Esophagus (tissue), 2 donors: ENCODE measurements around the gene USP12. TPM values are rescaled to one million over a fixed set of nuclear protein-coding genes. Genes with fewer than 3 reads are reported as not detected.
"Not testable (repeated sequence)": the region's sequence is repeated elsewhere in the genome, so short reads cannot be mapped to it uniquely, and the experiment has no call there.

Source experiments
- H3K27ac ChIP-seq, 2 donors: one replicate each; pipeline ENCODE4 v1.5.1; 2013; ENCODE audit warnings: low read depth in 2 of 2, mild to moderate bottlenecking in 2 of 2, inconsistent platforms in 1 of 2, low read length in 1 of 2, moderate library complexity in 1 of 2
- H3K27me3 ChIP-seq, 2 donors: one replicate each; pipeline ENCODE4 v1.6.1; 2013; ENCODE audit warnings: low read length in 2 of 2, control low read depth in 1 of 2, mild to moderate bottlenecking in 1 of 2; ENCODE audit not compliant: insufficient read depth in 2 of 2, control insufficient read depth in 1 of 2
- H3K36me3 ChIP-seq, 2 donors: one replicate each; pipeline ENCODE4 v1.6.1; 2013; ENCODE audit warnings: low read length in 1 of 2; ENCODE audit not compliant: control insufficient read depth in 2 of 2, insufficient read depth in 2 of 2
- H3K4me1 ChIP-seq, 2 donors: one replicate each; pipeline ENCODE4 v1.6.1; 2013; ENCODE audit warnings: low read length in 1 of 2; ENCODE audit not compliant: control insufficient read depth in 2 of 2, insufficient read depth in 2 of 2
- H3K4me3 ChIP-seq, 2 donors: one replicate each; pipeline ENCODE4 v1.5.1; 2013; ENCODE audit warnings: low read length in 2 of 2, mild to moderate bottlenecking in 2 of 2, low read depth in 1 of 2, moderate library complexity in 1 of 2
- H3K9me3 ChIP-seq, 2 donors: one replicate each; pipeline ENCODE4 v1.6.1; 2013; ENCODE audit warnings: mild to moderate bottlenecking in 2 of 2, low read depth in 1 of 2, low read length in 1 of 2, moderate library complexity in 1 of 2; ENCODE audit not compliant: control insufficient read depth in 2 of 2, insufficient read depth in 1 of 2
- WGBS, 2 donors: extraction: QIAGEN DNeasy Blood & Tissue Kit; methylation state at CpG; one replicate each; pipeline ENCODE4 v1.1.7; 2013; 5-methylcytosine and 5-hydroxymethylcytosine counted together
- polyA plus RNA-seq, 2 donors: library from polyadenylated mRNA; stranded (reverse); fragments of 200-250 nt; gene quantifications; one replicate each; pipeline ENCODE4 v1.2.3, GENCODE V29; 2013
- donor health status: healthy with polysubstance abuse.
- donor health status: Bipolar disorder and iron deficiency.

Gene USP12
- polyA plus RNA-seq, 2 donors = 3.5 to 6.0 TPM

DNA sequence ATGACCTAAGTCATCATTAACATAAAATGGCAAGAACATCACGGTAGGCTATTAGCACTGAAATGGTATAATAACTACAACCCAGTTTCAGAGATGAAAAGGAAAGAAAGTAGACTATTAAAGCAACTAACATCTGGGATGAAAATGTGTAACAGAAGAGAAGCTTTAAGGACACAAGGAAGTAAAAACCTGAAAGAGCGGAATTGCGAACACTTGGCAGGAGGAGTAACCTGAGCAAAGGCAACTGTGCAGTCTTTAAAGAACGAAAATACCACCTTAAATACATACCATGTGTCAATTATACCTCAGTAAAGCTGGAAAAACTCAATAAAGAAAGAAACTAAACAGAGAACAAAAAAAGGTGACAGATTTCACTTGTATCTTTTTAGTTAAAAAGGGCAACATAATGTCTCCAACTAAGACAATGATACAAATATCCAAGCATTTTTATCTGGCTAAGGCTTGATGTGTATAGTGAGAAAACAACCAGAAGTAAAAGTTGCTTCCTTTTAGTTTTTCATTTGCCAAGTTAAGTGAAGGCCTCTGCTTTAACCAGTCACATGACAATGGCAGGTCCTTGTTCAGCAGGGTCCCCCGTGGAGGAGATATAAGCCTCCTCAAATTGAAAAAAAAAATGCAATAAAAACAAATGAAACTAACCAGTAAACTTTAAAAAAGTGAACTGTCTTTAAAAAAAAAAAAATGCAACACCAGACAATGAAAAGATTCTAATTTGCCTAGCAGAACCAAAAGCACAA, 11.6 kb downstream of the USP12 start:
- no peak overlapping the region for H3K27ac ChIP-seq
- H3K9me3 ChIP-seq = no peaks in the 10 kb centered on the region
- no peak overlapping the region for H3K4me3 ChIP-seq
- no peaks in the 10 kb centered on the region for H3K27me3 ChIP-seq
- H3K36me3 ChIP-seq = no peaks in the 10 kb centered on the region
- 87 to 88% methylated on average over 5 of the region's 5 CpGs for whole genome bisulfite sequencing, 2 donors
- no peaks in the 10 kb centered on the region for H3K4me1 ChIP-seq

DNA sequence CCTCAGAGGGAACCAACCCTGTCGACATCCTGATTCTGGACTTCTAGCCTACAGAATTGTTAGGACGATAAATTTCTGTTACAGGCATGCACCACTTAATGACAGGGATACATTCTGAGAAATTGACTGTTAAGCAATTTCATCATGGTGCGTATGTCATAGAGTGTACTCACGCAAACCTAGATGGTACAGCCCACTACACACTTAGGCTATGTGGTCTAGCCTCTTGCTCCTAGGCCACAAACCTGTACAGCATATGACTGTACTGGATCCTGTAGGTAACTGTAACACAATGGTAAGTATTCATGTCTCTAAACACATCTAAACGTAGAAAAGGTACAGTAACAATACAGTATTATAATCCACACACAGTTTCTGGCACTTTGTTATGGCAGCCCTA, 13.3 kb downstream of the USP12 start:
- Histone ChIP-seq H3K4me3 (no peak overlapping the region), H3K9me3 (no peaks in the 10 kb centered on the region), H3K36me3 (no peaks in the 10 kb centered on the region), H3K4me1 (no peaks in the 10 kb centered on the region), H3K27me3 (no peaks in the 10 kb centered on the region), H3K27ac (no peak overlapping the region)
- 97 to 98% methylated on average over 5 of the region's 5 CpGs for WGBS, 2 donors

GRCh38 chr13:27151798-27152599, 19.6 kb downstream of the USP12 start:
- H3K4me1 ChIP-seq = no peaks in the 10 kb centered on the region
- H3K4me3 ChIP-seq = no peak overlapping the region
- no peaks in the 10 kb centered on the region for H3K9me3 ChIP-seq
- H3K36me3 ChIP-seq = no peaks in the 10 kb centered on the region
- 53 to 57% methylated on average over 4 of the region's 4 CpGs for WGBS, 2 donors
- H3K27ac ChIP-seq = no peak overlapping the region
- H3K27me3 ChIP-seq = no peaks in the 10 kb centered on the region

DNA sequence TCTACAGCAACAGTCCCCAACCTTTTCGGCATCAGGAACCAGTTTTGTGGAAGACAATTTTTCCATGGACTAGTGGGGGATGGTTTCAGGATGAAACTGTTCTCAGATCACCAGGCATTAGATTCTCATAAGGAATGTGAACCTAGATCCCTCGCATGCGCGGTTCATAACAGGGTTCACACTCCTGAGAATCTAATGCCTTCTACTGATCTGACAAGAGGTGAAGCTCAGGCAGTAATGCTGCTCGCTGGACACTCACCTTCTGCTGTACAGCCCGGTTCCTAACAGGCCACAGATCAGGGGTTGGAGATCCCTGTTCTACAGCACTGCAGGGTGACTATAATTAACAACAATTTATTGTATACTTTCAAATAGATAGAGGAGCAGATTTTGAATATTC, 21.9 kb downstream of the USP12 start:
- no peaks in the 10 kb centered on the region for H3K4me1 ChIP-seq
- no peaks in the 10 kb centered on the region for H3K9me3 ChIP-seq
- H3K36me3 ChIP-seq = no peaks in the 10 kb centered on the region
- H3K27ac ChIP-seq = no peak overlapping the region
- no peak overlapping the region for H3K4me3 ChIP-seq
- H3K27me3 ChIP-seq = no peaks in the 10 kb centered on the region
- 95 to 97% methylated on average over 6 of the region's 6 CpGs for WGBS, 2 donors

DNA sequence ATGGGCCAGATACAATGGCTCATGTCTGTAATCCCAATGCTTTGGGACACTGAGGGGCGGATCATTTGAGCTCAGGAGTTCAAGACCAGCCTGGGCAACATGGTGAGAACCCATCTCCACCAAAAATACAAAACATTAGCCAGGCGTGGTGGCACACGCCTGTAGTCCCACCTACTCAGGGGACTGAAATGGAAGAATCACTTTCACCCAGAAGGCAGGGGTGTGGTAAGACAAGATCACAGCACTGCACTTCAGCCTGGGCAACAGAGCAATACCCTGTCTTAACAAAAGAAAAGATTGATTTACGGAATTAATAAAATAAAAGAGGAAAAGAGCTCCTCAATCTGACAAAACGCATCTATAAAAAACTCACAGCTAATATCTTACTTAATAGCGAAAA, 22.7 kb downstream of the USP12 start:
- 93 to 94% methylated on average over 6 of the region's 6 CpGs for WGBS, 2 donors
- Histone ChIP-seq H3K27me3 (no peaks in the 10 kb centered on the region), H3K27ac (no peak overlapping the region), H3K36me3 (no peaks in the 10 kb centered on the region), H3K9me3 (no peaks in the 10 kb centered on the region), H3K4me1 (no peaks in the 10 kb centered on the region), H3K4me3 (no peak overlapping the region)

DNA sequence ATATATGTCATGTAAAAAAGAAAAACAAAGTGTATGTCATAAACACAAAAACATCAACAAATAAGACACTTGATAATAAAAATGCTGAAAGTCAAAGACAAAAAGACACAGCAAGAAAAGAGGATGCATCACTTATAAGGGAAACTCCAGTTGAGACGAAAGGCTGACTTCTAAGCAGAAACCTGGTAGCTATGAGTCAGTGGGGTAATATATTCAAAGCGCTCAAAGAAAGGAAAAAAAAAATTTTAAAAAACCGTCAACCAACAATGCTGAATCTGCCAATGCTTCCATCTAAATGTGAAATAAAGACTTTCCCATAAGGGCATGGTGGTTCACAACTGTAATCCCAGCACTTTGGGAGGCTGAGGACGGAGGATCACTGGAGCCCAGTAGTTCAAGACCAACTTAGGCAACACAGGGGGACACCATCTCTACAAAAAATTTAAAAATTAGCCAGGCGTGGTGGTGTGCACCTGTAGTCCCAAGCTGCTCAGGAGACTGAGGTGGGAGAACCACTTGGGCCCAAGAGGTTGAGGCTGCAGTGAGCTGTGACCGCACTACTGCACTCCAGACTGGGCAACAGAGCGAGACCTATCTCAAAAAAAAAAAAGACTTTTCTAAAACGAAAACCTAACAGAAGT, 24.0 kb downstream of the USP12 start:
- Histone ChIP-seq H3K4me3 (no peak overlapping the region), H3K27me3 (no peaks in the 10 kb centered on the region), H3K9me3 (no peaks in the 10 kb centered on the region), H3K36me3 (no peaks in the 10 kb centered on the region), H3K27ac (no peak overlapping the region), H3K4me1 (no peaks in the 10 kb centered on the region)
- 83 to 92% methylated on average over 8 of the region's 8 CpGs for WGBS, 2 donors

DNA sequence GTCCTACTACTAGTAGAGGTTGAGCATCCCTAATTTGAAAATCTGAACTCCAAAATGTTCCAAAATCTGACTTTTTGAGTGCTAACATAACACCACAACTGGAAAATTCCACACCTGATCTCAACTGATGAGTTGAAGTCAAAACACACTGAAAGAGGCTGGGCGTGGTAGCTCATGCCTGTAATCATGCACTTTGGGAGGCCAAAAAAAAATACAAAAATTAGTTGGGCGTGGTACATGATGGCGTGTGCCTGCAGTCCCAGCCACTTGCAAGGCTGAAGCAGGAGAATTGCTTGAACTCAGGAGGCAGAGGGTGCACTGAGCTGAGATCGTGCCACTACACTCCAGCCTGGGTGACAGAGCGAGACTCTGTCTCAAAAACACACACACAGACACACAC, 29.9 kb downstream of the USP12 start:
- H3K4me1 ChIP-seq = peaks cover 0 to 3% of the 10 kb centered on the region in 2 donors
- H3K36me3 ChIP-seq = no peaks in the 10 kb centered on the region
- H3K4me3 ChIP-seq = no peak overlapping the region
- no peaks in the 10 kb centered on the region for H3K9me3 ChIP-seq
- no peak overlapping the region for H3K27ac ChIP-seq
- no peaks in the 10 kb centered on the region for H3K27me3 ChIP-seq
- WGBS, 2 donors = 87 to 93% methylated on average over 5 of the region's 5 CpGs

GRCh38 chr13:27141159-27141558, 30.5 kb downstream of the USP12 start:
- H3K27ac ChIP-seq, H3K4me1 ChIP-seq, H3K4me3 ChIP-seq, H3K9me3 ChIP-seq, H3K36me3 ChIP-seq, H3K27me3 ChIP-seq: not testable (repeated sequence)
- 97% methylated on average over 5 of the region's 5 CpGs for WGBS, 2 donors

GRCh38 chr13:27140060-27140459, 31.6 kb downstream of the USP12 start:
- no peaks in the 10 kb centered on the region for H3K27me3 ChIP-seq
- H3K36me3 ChIP-seq = no peaks in the 10 kb centered on the region
- no peak overlapping the region for H3K4me3 ChIP-seq
- 77 to 86% methylated on average over 4 of the region's 4 CpGs for WGBS, 2 donors
- peaks cover 0 to 3% of the 10 kb centered on the region in 2 donors for H3K4me1 ChIP-seq
- H3K9me3 ChIP-seq = no peaks in the 10 kb centered on the region
- no peak overlapping the region for H3K27ac ChIP-seq
